Fibroblast of skin of right quadriceps (primary cell): Measurements from ENCODE around the gene NEURL1B.
A peak's percentile ranks its signal among the peaks of the same experiment; 100 is the strongest.
"Not testable (repeated sequence)": the region's sequence is repeated elsewhere in the genome, so short reads cannot be mapped to it uniquely, and the experiment has no call there.

Source experiments
- DNase-seq: peaks from one replicate; pipeline ENCODE4 v3.0.0-alpha.2; 2013

The NEURL1B gene, protein sequence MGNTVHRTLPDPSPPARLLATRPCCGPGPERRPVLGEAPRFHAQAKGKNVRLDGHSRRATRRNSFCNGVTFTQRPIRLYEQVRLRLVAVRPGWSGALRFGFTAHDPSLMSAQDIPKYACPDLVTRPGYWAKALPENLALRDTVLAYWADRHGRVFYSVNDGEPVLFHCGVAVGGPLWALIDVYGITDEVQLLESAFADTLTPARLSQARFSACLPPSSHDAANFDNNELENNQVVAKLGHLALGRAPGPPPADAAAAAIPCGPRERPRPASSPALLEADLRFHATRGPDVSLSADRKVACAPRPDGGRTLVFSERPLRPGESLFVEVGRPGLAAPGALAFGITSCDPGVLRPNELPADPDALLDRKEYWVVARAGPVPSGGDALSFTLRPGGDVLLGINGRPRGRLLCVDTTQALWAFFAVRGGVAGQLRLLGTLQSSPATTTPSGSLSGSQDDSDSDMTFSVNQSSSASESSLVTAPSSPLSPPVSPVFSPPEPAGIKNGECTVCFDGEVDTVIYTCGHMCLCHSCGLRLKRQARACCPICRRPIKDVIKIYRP

GRCh38 chr5:172640822-172641358 lies at the start of gene NEURL1B:
NEURL1B (plus strand) TSS chr5:172641263; CDS start chr5:172641407, 144 bp downstream.
- DNase-seq = peak; percentile 70

DNA sequence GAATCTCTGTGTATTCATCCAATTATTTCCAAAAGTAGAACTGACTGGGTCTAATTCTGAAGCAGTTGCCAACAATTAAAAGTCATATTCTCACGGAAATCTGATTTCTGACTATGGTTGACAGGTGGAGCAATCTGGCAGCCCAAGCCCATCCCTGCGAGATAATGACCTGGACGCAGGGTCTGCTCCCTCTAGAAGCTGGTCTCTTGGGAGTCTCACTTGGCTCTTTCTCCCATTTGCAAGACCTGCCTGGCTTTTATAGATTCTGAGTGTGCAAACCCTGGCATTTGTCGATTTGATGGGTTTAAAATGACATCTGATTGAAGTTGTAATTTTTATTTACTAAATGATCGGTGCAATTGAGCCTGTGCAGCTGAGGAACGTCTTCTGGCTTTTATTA lies 49.4 kb upstream of the NEURL1B start:
- no peak for DNase-seq

DNA sequence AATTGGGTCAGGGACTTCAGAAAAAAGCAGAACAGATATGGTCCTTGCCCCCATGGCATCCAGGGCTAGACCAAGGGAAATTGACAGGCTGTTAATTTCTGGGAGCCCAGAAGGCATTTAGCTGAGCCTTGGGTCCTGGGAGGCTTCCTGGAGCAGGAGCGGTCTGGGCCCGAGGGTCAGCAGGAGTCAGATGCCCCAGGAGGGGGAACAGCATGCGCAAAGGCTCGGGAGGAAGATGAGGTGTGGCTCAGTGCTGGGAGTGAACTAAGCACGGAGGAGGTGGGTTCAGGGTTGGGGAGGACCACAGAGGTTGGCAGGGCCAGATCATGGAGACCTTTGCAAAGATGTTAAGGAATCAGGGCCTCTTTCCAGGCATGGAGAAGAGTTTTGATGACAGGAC lies 48.2 kb upstream of the NEURL1B start:
- no peak for DNase-seq

- no peak for DNase-seq
Measured at GRCh38 chr5:172593306-172593705, 47.8 kb upstream of the NEURL1B start.

GRCh38 chr5:172593721-172594235 lies 47.3 kb upstream of the NEURL1B start:
- no peak for DNase-seq

DNA sequence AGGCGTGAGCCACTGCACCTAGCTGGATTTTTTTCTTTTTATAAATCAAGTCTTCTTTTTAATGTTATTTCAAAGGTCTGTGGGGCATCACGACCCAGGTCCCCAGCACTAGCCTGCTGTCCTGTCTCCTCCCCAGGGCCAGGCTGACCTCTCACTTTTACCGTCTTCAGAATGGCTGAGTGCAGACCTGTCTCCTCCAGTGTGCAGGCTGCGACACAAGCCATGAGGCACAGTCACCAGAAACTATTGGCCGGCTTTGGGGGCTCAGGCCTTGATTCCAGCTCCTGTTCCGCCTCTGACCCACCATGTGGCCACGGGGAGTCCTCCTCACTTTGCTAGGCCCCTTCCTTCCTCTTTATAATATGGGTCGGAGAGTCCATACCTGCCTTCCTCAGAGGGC lies 46.6 kb upstream of the NEURL1B start:
- DNase-seq = no peak

DNA sequence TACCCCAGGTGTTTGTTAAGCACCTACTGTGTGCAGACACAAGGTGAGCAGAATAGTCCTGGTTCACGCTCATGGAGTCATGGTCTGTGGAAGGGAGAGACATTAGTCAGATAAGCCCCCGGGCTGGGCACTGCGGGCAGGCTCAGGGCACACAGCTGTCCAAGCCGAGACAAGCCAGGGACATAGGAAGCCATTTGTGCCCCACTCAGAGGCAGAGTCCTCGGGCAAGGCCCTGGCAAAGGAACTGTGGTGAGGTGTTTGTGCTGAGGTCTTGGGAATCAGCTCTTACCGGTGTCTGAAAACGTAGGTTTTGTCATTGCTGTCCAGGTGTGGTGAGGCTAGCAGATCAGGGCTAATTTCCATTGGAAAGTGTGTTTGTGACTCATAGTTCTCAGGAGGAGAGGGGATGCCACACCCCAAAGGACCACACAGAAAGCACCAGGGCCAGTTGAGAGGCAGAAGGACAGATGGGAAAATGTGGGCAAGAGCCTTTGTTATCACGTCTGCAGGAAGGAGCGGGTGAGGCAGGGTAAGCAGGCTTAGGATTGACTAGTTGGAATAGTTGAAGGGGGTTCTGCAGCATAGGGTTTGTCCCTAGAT lies 46.1 kb upstream of the NEURL1B start:
- no peak for DNase-seq

DNA sequence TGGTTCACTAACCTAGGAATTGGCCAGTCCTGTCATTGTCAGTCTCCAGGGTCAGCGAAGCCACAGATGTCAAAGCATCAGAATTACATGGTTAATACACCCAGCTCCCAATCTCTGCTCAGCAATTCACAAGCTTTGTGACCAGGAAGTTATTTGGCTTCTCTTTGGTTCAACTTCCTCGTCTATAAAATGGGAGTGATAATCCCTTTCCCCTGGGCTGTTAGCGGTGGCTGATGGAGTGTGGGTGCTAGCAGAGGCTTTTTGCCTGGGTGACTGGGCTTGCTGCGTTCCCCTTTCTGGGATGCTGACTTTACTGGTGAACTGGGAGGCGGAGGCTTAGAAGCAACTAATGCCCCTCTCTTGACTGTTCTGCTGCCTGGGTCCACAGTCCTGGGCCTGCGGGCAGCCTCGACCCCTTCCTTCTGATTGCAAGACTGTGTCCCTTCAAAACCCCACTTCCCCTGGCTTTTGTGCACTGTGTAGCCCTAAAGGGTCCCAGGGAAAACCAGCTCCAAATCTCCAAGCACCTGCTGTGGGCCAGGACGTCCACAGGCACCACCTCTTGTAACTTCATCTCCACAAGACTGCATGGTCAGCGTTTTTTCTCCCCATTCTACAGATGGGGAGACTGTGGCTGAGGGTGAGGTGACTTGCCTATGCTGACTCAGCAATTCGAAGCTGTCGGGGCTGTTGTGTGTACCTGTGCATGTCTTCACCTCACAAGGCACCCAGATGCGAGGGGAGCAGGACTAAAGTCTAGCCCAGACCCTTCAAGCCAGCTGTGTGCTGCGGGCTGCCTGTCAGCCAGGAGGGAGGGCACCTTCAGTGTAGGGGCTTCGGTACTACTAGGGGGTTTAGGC lies 45.2 kb upstream of the NEURL1B start:
- DNase-seq = no peak

DNA sequence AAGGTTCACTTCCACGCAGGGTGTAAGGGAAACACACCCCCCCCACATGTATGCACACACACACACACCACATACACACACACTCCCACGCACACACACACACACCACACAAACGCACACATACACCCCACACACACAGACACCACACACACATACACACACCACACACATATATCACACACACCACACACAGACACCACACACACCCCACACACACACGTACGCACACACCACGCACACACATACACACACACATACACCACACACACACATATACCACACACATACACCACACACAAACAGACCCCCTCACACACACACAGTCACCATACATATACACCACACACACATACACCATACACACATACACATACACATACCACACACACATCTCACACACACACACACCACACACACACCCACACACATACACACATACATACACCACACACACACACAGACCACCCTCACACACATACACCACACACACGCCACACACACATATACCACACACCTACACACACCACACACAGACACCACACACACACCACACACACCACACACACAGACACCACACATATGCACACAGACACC lies 44.3 kb upstream of the NEURL1B start:
- no peak for DNase-seq

GRCh38 chr5:172597755-172598155 lies 43.3 kb upstream of the NEURL1B start:
- no peak for DNase-seq

- DNase-seq = no peak
Measured at GRCh38 chr5:172598251-172599203, 42.5 kb upstream of the NEURL1B start.

DNA sequence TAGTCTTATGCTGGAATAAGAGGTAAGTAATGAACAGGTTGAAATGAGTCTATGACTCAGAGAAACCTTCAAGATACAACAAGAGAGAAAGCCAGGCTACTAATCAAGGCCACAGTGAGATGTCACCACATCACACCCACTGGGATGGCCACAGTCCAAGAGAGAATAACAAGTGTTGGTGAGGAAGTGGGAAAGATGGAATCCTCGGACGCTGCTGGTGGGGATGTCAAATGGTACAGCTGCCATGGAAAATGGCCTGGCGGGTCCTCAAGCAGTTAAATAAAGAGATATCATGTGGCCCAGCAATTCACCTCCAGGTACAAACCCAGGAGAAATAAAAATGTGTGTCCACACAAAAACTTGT lies 41.9 kb upstream of the NEURL1B start:
- no peak for DNase-seq

- DNase-seq = no peak
Measured at GRCh38 chr5:172600571-172600970, 40.5 kb upstream of the NEURL1B start.

DNA sequence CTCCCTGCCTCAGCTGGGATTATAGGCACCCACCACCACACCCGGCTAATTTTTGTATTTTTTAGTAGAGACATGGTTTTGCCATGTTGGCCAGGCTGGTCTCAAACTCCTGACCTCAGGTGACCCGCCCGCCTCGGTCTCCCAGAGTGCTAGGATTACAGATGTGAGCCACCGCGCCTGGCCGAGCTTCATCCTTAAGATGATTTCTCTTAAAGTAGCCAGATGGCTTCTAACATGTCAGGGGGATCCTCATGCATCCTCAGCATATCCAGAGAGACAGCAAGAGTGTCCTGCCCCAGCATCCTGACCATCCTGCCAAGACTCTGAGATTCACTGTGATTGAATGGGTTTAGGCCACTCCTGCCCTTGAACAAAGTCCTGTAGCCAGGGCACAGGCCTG lies 39.5 kb upstream of the NEURL1B start:
- not testable (repeated sequence) for DNase-seq

DNA sequence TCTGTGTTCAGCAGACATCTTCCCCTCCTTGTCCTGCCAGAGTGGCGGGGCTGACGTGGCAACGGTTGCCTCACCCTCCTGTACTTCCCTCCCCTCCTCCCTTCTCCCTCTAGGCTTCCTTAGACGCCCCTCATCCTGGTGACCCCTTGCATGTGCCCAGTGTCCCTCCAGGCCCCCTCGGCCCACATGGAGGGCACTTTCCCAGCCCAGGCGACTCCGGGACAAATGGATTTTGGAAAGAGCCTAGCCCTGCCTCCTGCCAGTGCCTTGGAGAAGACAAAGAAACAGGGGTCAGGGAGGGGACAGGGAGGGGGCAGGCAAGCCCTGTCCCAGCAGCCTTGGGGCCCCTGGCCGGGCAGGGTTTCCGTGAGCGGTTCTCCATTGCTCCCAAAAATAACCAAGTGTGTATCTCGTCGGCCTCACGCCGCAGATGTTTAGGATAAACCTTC lies 38.3 kb upstream of the NEURL1B start:
- peak; percentile 31 for DNase-seq

DNA sequence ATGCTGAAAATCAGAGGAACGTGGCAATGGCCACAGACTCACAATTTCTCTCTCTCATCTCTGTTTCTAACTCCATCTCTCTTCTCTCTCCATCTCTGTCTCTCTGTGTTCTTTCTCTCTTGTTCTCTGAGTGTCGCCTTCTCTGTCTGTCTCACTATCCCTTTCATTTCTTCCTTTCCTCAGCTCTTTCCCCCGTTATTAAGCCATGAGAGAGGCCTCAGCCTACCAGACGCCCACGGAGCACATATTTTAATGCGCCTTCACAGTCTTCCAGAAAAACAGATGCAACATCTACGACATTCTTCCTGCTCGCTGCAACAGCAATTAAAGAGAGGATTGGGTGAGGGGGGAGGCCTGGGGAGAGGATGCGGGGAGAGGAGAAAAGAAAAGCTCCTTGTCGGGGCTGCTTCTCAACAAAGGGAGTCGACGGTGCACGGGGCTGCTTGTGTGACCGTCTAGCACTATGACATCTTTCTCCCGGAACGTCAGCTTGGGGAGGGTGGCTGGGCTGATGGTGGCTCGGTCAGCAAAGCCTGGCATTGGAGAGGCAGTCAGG lies 37.7 kb upstream of the NEURL1B start:
- DNase-seq = peak; percentile 72

- no peak for DNase-seq
Measured at GRCh38 chr5:172605466-172605865, 35.6 kb upstream of the NEURL1B start.

DNA sequence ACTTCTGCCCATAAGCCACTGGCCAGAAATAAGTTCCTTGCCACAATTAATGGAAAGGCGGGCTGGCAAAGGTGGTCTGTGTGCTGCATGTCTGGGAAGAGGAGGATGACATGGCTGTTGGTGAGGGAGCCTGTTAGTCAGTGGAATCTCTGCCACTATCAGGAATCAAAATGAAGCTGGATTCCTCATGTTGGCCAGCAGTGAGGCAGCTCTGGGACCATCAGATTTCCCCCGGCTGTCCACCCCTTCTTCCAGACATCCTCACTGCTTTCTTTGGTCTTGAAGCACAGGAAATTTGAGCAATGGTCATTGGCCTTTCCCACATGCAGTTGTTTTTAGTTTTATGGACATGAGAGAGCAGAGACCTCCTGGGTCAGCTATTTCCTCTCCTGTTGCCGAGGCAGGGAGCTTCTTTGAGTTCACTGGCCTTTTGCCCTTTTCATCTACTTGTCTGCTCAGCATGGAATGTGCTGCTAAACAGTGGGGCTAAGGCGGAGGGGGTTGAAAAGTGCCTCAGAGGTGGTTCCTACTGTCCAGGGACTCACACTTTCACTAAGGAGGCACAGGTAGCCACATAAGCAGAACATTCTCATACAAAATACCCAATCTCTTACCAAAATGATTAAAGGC lies 34.8 kb upstream of the NEURL1B start:
- no peak for DNase-seq

DNA sequence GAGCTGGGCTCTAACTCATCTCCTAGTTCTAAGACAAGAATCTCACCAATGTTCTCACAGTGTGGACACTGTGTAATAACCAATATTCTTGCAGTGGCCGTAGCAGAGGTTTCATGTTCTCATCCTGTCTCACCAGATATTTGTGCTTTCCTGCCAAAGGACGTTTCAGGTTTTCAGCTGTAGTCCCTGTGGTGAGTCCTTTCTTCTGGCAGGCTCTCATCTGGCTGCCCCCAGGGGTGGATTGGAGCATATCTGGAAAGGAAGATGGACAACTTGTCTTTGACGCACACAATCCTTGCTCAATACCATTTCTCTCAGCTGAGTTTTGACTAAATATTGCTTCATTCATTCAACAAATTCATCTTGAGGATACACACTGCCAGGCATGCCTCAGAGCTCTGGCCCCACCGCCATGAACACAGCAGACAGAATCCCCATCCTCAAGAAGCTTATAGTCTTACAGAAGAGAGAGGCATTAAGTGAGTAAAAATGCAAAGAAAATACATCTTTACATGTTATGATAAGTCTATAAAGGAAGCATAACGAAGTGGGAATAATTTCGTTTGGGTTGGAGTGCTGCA lies 33.8 kb upstream of the NEURL1B start:
- no peak for DNase-seq

DNA sequence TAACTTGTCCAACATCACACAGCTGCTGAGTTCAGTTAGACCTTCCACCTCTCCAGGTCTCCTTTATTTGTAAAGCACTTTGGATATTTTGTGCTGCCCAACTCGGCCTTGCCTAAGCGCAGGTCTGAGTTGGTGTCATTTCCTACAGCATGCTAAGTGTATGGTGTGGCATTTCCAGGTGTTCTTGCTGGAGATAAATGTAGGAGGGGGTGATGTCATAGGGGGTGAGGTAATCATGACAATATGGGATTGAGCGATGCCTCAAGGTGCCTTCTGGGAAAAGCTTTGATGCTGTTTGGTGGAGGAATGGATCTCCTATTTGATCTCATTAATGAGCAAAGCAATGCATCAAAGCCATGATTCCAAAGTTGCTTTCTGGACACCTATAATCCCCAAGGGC lies 32.3 kb upstream of the NEURL1B start:
- DNase-seq = no peak
